ENCODE data around the gene MTMR3.
"Not testable (repeated sequence)": the region's sequence is repeated elsewhere in the genome, so short reads cannot be mapped to it uniquely, and the experiment has no call there.

The MTMR3 gene

DNA sequence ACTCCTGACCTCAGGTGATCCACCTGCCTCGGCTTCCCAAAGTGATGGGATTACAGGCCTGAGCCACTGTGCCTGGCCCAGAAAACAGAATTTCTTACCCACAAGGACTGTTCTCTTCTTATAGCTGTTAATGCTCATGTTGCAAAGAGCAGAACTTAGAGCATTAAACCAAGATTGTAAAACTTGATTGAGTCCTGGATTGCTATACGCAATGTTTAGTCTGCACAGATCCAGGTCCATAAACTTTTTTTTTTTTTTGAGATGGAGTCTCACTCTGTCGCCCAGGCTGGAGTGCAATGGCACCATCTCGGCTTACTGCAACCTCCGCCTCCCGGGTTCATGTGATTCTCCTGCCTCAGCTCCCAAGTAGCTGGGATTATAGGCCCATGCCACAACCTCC is 178.1 kb downstream of the MTMR3 start:
- not testable (repeated sequence) for DNase-seq

DNA sequence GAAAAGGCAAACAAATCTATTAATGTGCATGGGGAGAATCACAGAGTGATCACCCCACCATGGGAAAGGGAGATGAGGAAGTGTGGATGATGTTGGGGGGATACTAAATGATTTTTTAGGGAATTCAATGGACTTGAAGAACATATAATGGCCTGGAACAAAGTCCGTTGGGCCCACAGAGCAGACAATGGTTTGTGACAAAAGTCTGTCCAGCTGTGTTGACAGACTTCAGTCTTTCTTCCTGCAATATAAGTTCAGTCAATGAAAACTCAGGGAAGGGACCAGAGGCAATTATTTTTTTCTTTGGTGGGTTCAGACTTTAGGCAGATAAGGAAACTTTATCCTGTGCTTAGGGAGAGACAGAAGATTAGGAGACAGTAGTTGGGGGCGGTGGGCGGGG is 179.3 kb downstream of the MTMR3 start:
- no peak for DNase-seq

DNA sequence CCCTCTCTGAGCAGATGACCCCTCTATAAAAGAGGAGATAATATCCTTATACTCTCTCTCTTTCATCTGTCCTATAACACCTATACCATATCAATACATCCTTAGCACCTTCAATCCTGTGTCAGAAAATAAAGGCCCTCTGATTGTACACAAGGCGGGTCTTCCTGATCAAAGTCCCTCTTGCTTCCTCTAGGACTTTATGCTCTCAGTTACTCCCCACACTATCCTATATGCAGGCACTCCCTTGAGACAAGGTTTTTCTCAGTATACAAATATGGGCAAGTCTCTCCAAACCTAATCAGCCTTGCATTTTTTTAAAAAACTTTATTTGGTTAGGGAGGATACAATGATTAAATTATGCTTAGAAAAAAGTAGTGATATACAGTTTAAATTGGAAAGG is 180.0 kb downstream of the MTMR3 start:
- DNase-seq, result no peak

DNA sequence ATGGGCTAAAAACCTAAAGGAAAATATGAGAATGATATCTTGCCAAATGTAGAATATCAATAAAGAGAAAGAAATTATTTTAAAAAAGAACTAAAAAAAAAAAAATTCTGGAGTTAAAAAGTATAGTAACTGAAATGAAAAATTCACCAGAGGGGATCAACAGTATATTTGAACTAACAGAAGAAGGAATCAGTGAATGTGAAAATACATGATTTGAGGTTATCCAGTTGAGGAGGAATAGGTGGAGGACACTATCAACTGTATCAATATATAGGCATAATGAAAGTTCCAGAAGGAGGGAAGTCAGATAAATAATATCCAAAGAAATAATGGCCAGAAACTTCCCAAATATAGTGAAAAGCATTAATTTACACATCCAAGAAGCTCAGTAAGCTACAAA is 181.2 kb downstream of the MTMR3 start:
- DNase-seq, result no peak

DNA sequence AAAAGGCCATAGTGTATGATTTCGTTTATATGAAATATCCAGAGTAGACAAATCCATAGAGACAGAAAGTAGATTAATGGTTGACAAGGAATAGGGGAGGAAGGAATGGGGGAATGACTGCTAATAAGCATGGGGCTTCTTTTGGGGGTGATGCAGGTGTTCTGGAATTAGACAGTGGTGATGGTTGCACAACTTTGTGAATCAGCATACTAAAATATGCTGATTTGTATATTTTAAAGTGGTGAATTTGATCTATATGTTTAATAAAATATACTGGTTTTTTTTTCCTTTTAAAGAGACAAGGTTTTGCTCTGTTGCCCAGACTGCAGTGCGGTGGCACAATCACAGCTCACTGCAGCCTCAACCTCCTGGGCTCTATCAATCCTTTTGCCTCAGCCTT is 190.8 kb downstream of the MTMR3 start:
- DNase-seq, result no peak

DNA sequence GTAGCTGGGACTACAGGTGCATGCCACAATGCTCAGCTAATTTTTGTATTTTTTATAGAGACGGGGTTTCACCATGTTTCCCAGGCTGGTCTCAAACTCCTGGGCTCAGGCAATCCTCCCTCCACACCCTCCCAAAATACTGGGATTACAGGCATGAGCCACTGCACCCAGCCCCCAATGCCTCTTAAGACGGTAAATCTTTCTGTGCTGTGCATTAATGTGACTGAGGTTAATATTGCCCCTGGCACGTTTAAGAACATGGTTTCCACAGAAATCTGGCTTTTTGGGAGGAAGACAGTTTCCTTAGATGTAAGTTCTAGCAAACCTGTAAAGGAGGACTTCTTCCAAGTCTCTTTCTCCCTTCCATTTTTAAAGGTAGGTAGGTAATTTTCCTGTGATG is 191.2 kb downstream of the MTMR3 start:
- DNase-seq, result no peak

DNA sequence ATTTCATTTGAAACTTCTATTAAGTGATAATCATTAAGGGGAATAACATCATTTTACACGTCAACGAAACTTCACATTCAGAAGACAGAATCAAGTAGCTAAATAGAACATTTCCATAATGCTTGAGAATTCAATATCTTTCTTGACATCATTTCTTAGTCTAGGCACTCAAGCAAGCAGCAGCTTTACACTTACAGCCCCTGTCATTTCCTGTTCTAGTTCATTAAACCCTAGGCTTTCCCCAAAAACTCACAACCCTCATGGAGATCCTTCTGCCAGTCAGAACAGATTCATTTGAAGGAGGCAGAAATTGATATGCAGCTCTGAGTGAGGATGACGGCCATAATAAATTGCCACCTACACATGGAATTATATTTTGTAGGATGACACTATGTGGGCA is 192.0 kb downstream of the MTMR3 start:
- DNase-seq, result no peak

DNA sequence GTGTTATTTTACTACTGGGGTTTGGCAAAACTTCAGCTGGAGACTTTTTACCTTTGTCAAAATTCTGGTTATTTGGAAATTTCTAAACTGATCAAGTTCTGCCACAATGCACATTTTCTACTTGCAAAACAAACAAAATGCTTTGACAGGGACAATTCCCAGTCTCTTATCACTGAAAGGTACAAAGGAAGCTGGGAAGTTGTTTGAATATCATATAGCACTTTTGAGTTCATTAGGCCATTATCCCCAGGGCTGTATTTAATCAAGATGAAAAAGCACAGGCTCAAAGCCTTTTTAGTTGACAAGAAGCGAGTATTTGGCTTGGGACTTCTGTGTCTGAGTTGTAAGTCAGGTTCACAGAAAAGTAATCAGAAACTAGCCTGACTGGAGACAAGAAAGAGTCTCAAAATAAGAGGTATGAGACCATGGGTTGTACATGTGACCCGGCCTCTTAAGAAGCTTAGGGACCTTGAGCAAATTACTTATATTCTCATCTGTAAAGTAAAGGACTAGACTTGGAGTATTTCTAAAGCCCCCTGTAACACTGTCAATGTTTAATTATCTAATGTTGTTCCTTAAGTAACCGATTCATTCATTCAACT is 194.4 kb downstream of the MTMR3 start:
- DNase-seq, result no peak

DNA sequence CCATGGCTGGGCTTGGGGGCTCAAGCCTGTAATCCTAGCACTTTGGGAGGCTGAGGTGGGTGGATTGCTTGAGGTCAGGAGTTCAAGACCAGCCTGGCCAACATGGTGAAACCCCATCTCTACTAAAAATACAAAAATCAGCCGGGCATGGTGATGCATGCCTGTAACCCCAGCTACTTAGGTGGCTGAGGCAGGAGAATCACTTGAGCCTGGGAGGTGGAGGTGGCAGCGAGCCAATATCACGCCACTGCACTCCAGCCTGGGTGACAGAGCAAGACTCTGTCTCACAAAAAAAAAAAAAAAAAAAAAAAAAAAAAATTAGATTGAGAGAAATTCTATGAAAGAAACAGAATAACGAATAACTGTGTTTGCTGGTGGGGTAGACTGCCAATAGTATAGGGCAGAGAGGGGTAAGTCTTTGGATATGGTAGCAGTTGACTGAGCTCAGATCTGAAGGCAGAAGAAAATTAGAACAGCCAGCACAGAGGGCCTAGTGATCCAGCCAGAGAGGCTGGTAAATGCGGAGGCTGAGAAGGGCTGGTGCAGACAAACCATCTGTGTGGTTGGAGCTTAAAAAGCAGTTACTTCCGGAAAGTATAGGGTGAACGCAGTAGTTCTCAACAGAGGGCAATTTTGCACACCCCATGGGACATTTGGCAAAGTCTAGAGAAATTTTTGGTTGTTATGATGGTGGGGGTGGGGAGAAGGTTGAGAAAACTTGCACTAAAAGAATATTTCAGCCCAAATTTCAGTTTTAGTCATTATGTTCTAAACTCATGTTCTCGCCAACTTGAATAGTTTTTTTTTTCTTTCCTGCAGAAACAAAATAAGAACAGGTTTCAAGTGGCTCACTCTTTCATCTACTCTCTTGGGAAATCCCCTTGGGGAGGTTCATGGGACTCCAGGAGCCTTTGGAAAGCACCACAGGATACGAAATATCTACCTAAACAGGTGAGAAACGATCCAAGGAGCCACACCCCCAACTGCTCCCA is 195.6 kb downstream of the MTMR3 start:
- DNase-seq, result no peak

DNA sequence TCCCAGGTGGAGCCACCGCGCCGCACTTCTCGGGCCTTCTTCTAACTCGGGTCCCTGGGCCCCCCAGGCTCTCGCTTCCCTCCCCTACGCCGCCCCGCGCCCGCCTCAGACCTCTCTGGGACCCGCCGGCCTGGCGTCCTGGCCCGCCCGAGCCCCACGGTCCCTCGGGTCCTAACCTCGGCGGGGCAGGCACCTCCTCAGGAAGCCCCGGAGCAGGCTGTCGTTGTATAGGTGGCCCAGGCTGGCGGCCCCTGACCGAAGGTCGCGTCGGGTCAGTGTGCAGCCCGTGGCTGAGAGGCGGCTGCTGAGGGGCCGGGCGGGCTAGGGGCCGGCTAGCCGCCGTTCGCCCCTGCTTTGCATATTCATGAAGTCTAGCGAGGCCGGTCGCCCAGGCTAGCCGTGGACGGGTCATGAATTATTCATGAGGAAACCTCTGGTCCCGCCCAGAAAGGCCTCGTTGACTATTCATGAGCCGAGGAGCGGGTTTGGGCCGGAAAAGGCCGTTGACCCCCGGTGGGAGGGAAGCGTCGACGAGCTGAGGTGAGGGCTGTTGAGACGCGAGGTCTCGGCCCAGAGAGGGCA is 197.1 kb downstream of the MTMR3 start, which contains the start of gene HORMAD2:
Gene HORMAD2 (plus strand): TSS at position 513 of the 582 bp plus-strand sequence. CDS start 13,489 bp downstream, outside the sequence.
- DNase-seq, result peak; percentile 4

All from fibroblast of skin of right biceps (primary cell).